Hippocampal formation (tissue), 2 donors: ENCODE measurements around the gene TLR5.
A peak's percentile ranks its signal among the peaks of the same experiment; 100 is the strongest.

Experiments
- DNase-seq, 2 donors: peaks; one replicate each; lab custom pipeline; 2025; lab: John Stamatoyannopoulos, UW

Gene TLR5

GRCh38 chr1:223068900-223069665, 74.0 kb downstream of the TLR5 start:
- peak in 1 of 2 donors; percentile 64 for DNase-seq

GRCh38 chr1:223067914-223068313, 75.1 kb downstream of the TLR5 start:
- DNase-seq = no peak

- DNase-seq = no peak
Observed at GRCh38 chr1:223066415-223066814, 76.6 kb downstream of the TLR5 start.

GRCh38 chr1:223062177-223062576, 80.9 kb downstream of the TLR5 start:
- DNase-seq = no peak

- DNase-seq = no peak
Observed at GRCh38 chr1:223059526-223059925, 83.5 kb downstream of the TLR5 start.
